ENCODE results near the gene CCDC93. TPM values are rescaled to one million over a fixed set of nuclear protein-coding genes. Genes with fewer than 3 reads are reported as not detected.

The CCDC93 gene
- total RNA-seq, 1 experiment from 2014 or later: 31.5 TPM

- Histone ChIP-seq H3K4me1 (ENCODE audit: control insufficient read depth, insufficient read depth, low read length) (no peaks in the 10 kb centered on the region), H3K4me3 (ENCODE audit: low read depth in 2 of 2, low read length in 2 of 2) (no peak overlapping the region), H3K27me3 (ENCODE audit: control insufficient read depth, insufficient read depth, low read length) (peaks cover 6% of the 10 kb centered on the region), H3K27ac (ENCODE audit: low read length) (no peak overlapping the region), H3K9me3 (ENCODE audit: control insufficient read depth, insufficient read depth, low read depth, low read length) (no peaks in the 10 kb centered on the region), H3K36me3 (ENCODE audit: control insufficient read depth, insufficient read depth, low read length) (no peaks in the 10 kb centered on the region)
- peak; percentile 86 for ATAC-seq
- POLR2A ChIA-PET: interaction anchor here (0.6 kb wide), 1 partner anchor 37 kb away, joined by 3 read pairs; no protein-coding TSS in a partner anchor
- DNase-seq (ENCODE audit: low read depth, low spot score): no peak
- BruUV-seq (replicated peaks): no TSS peak
- CTCF ChIA-PET: interaction anchor here (0.7 to 1.6 kb wide), 4 partner anchors 14 to 823 kb away, joined by 4 to 6 read pairs (median 4); no protein-coding TSS in a partner anchor
- in situ Hi-C loops (cut with HindIII; ENCODE audit: low pct_unique_long_range_greater_than_20kb, low sequenced_read_pairs): no loop called here
- TF ChIP-seq CTCF (IDR thresholded peaks at IDR 0.05) (peak; percentile 88), SIN3A (IDR thresholded peaks at IDR 0.05; ENCODE audit: borderline replicate concordance, insufficient read depth, low read depth, low read length) (no peak)
- intact Hi-C loops (cut with micrococcal nuclease; ENCODE audit: unreplicated experiment): loop anchor here (5.0 kb wide), 1 partner anchor 835 kb away; no protein-coding TSS in a partner anchor
Measured at GRCh38 chr2:118032169-118033013, 18.5 kb upstream of the CCDC93 start.

GRCh38 chr2:118031566-118031965 is 17.7 kb upstream of the CCDC93 start:
- DNase-seq (ENCODE audit: low read depth, low spot score) (no peak), ATAC-seq (no peak)
- Histone ChIP-seq H3K27me3 (ENCODE audit: control insufficient read depth, insufficient read depth, low read length) (peaks cover 10% of the 10 kb centered on the region), H3K4me1 (ENCODE audit: control insufficient read depth, insufficient read depth, low read length) (no peaks in the 10 kb centered on the region), H3K27ac (ENCODE audit: low read length) (no peak overlapping the region), H3K9me3 (ENCODE audit: control insufficient read depth, insufficient read depth, low read depth, low read length) (no peaks in the 10 kb centered on the region), H3K36me3 (ENCODE audit: control insufficient read depth, insufficient read depth, low read length) (no peaks in the 10 kb centered on the region), H3K4me3 (ENCODE audit: low read depth in 2 of 2, low read length in 2 of 2) (no peak overlapping the region)
- ChIA-PET CTCF (interaction anchor here (1.6 kb wide), 1 partner anchor 824 kb away, joined by 5 read pairs; no protein-coding TSS in a partner anchor), POLR2A (no interaction called here)
- TF ChIP-seq SIN3A (IDR thresholded peaks at IDR 0.05; ENCODE audit: borderline replicate concordance, insufficient read depth, low read depth, low read length) (no peak), TCF7L2 (IDR thresholded peaks at IDR 0.05; ENCODE audit: low read depth, low read length) (no peak), REST (IDR thresholded peaks at IDR 0.05; ENCODE audit: insufficient read depth in 1 of 2, low read depth in 2 of 2, low read length in 1 of 2) (no peak), CTCF (IDR thresholded peaks at IDR 0.05) (no peak), POLR2AphosphoS5 (IDR thresholded peaks at IDR 0.05; ENCODE audit: low read depth, low read length) (no peak)
- no TSS peak for BruUV-seq (replicated peaks)
- intact Hi-C loops (cut with micrococcal nuclease; ENCODE audit: unreplicated experiment): loop anchor here (5.0 kb wide), 1 partner anchor 836 kb away; no protein-coding TSS in a partner anchor
- in situ Hi-C loops (cut with HindIII; ENCODE audit: low pct_unique_long_range_greater_than_20kb, low sequenced_read_pairs): no loop called here
